Right lung (tissue), 5 donors: ENCODE data around the gene NOTCH4. TPM values are rescaled to one million over a fixed set of nuclear protein-coding genes. Genes with fewer than 3 reads are reported as not detected.

Source experiments
- DNase-seq, 2 donors: peaks; one replicate each; pipeline ENCODE4 v3.0.0-alpha.2; 2013
- polyA plus RNA-seq, 5 donors: library from polyadenylated mRNA; unstranded; fragments of 120-200 nt; gene quantifications; one replicate each; pipeline versions ENCODE4 v1.2.1 to v1.2.3, GENCODE V29; 2013; ENCODE audit warnings: inconsistent platforms in 1 of 5, low replicate concordance in 1 of 5; ENCODE audit not compliant: insufficient read length in 5 of 5, insufficient read depth in 1 of 5

The NOTCH4 gene
- polyA plus RNA-seq, 5 donors, result 35.5 to 56.8 (median 46.9) TPM

DNA sequence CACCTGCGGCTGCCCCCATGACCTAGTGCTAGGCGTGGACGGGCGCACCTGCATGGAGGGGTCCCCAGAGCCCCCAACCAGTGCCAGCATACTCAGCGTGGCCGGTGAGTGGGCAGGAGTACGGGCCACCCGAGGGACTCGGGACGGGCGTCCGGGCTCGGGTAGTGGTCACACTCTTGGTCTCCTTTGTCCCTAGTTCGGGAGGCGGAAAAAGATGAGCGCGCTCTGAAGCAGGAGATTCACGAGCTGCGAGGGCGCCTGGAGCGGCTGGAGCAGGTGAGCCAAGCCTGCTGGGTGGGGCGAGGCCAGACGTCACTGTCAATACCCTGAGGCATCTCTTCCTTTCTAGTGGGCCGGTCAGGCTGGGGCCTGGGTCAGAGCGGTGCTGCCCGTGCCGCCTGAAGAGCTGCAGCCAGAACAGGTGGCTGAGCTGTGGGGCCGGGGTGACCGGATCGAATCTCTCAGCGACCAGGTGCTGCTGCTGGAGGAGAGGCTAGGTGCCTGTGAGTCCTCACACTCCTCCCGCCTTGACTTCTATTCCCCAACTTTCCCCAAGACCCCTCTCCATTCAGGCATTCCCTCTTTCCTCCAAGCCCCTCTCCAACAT is 56.6 kb downstream of the NOTCH4 start:
- no peak for DNase-seq

DNA sequence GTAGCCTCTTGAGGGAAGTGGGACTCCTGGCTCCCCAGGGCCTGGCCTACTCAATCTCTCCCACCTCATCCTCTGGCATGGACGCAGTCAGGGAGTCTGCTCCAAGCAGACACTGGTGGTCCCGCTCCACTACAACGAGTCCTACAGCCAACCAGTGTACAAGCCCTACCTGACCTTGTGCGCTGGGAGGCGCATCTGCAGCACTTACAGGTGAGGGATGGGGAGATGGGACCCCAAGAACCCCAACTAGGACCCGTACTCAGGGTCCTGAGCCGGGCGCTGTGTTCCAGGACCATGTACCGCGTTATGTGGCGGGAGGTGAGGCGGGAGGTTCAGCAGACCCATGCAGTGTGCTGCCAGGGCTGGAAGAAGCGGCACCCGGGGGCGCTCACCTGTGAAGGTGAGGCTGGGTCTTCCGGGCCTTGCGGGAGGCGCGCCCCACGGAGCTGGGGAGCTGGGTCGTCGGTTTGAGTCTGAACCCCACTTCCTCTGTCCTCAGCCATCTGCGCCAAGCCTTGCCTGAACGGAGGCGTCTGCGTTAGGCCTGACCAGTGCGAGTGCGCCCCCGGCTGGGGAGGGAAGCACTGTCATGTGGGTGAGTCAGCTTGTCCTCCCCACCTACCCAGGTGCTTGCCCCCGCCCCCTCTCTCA is 57.3 kb downstream of the NOTCH4 start:
- DNase-seq, result no peak

DNA sequence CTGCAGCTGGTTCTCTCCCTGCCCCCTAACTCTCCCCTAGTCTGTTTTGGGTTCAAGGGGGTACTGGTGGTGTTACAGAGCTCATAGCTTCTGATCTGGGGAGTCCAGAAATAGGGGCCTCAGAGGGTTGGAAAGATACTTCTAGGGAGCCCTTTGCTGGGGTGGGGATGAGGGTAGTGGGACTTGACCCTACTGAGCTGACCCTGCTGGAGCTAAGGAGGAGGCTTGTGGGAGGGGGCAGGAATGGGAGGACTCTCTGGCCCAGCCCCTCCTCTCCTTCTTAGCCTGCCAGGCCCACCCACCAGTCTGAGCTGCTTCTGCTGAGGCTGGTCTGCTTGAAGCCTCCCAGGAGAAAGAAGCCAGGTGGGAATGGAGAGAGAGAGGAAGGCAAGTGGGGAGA is 59.6 kb downstream of the NOTCH4 start, which contains the start of gene EGFL8:
Gene EGFL8 (plus strand): TSS at position 301 of the 400 bp plus-strand sequence. CDS start 1,571 bp downstream, outside the sequence.
- no peak for DNase-seq

DNA sequence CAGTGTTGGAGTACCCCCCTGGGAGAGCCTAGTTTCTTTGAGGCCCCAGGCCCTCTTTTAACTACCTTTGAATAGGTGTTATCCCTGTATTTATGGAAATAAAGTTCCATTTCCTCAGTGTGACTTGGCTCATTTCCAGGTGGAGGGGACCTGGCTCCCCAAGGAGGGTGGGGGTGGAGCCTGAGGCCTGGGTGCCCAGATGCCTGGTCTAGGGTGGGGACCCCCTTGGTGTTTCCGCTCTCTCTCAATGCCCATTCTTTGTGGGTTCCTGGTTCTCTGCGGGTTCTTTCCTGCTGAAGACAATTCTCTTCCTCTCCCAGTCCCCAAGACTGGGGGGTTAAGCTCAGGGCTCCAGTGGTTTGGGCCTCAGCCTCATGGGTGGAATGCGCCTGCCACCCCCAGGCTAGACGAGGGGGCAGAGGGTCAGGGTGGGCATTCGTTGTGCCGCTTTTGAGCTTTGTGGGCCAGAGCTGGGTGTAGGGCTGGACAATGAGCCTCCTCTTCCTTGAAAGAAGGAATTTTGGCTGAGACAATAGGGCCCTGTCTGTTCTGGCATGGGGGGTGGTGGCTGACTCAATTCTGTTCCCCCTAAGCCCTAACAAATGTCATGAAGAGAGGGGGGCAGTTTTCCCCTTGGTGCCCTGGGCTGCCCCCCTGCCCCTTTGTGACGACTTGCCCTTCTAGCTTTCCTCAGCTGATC is 60.2 kb downstream of the NOTCH4 start:
- DNase-seq, result no peak

DNA sequence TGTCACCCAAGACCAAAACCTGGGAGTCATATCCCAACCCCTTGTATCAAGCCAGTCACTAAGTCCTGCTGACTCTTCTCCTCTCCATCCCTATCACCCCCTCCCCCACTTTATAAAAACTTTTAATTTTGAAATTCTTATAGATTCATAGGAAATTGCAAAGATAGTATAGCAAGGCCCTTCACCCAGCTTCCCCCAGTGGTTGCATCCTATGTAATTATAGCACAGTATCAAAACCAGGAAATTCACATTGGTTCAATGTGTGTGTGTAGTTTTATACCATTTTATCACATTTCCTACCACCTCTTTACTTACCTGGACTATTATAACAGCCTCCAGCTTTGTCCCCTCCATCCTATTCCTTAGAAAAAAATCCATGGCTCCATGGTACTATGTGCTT is 65.8 kb downstream of the NOTCH4 start:
- no peak for DNase-seq

DNA sequence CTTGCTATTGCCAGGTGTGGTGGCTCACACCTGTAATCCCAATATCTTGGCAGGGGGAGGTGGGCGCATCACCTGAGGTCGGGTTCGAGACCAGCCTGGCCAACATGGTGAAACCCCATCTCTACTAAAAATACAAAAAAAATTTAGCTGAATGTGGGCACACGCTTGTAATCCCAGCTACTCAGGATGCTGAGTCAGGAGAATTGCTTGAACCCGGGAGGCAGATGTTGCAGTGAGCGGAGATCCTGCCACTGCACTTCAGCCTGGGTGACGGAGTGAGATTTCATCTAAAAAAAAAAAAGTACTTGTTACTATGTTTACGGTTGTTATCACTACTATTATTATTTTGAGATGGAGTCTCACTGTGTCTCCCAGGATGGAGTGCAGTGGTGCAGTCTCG is 67.0 kb downstream of the NOTCH4 start:
- no peak for DNase-seq

DNA sequence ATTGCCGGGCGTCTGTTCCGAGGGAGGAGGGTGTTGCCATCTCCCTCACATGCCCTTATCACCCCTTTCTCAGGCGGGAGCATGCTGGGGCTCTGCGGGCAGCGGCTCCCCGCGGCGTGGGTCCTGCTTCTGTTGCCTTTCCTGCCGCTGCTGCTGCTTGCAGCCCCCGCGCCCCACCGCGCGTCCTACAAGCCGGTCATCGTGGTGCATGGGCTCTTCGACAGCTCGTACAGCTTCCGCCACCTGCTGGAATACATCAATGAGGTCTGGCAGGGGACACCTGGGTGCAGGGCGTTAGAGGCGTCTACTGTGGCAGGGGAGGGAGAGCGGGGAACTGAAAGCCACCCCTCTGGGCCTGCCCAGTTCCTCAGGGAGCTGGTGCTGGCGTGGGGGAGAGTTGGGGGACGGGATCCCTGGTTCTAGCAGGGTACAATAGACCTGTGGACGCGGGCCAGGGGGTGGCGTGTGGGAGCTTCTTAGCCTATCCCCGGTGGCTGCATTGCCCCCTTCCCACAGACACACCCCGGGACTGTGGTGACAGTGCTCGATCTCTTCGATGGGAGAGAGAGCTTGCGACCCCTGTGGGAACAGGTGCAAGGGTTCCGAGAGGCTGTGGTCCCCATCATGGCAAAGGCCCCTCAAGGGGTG is 69.2 kb downstream of the NOTCH4 start:
- no peak for DNase-seq

DNA sequence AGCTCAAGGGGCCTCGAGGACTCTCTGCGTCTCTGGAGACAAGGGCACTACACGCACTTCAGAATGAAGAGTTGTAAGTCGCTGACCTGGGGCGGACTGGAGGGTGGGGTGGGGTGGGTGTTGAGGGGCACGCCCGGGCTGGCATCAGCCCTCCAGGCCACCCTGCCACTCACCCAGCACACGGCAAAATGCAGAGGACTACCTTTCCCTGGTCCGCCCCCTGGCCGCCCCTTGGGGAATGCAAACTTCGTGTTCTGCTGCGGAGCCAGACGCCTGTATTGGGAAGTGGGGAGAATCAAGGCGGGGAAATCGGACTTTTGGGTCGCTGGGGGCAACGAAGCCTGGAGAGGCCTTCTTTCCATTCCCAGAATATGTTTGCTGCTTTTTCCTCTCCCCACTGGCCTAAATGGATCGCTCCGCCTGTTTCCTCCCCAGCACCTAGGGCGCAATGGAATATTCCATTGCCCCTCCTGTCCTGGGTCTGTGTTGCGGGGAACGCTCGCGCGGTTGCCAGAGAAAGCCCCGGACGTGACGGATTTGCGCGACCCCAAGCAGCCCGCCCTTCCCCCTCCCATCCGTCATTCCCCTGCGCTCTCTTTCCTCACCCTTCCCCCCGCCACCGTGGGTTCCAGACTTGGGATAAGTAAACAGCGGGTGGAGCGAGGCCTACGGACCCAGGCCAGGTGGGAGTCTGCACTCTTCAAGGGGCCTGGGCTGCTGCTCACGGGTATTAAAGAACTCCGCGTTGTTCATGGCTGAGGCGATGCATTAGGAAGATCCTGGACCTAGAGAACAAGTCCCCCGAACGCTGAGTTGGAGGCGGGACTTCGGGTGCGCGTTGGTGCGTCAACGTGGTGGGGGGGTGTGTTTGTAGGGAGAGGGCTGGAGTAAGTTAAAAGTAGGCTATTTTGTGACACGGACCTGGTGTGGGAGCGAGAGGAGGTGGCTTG is 70.0 kb downstream of the NOTCH4 start, which contains the start of gene PPT2:
Gene PPT2 (plus strand): TSS at position 578 of the 950 bp plus-strand sequence. CDS start 454 bp downstream, outside the sequence.
- peak; percentile 94 to 95 for DNase-seq

DNA sequence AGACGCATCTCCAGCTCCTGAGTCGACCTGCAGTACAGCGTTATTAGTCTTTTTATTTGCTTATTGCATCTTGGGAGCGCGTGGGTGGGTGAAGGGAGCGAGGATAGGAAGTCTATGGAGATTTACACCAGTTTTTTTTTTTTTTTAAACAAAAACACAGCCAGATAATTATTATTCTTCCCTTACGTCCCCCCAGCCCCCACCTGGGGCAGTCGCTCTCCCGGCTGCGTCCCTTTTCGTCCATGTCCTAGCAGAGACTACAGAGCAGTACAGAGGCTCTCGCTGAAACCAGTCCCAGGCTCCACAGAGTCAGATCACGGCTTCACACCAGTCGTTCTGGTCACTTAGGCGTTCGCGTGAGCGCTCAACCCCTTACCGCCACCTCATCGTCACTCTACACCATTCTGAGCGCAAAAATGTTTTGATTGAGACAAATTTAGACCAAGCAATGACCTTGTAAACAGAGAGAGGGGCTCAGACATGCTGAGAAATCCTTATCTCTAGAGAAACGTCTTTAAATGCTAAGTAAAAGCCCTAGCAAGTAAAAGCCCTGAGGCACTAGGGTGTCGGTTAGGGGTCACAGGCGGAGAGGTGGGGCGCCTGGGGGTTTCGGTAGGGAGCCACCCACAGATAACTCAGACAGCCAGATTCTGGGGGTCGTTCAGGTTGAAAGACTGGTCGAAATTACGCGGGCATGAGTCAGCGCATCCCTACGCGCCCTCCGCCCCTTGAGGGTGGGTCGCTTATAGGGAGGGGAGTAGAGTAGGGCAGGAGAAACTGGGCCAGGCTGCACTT is 70.9 kb downstream of the NOTCH4 start:
- DNase-seq, result no peak

DNA sequence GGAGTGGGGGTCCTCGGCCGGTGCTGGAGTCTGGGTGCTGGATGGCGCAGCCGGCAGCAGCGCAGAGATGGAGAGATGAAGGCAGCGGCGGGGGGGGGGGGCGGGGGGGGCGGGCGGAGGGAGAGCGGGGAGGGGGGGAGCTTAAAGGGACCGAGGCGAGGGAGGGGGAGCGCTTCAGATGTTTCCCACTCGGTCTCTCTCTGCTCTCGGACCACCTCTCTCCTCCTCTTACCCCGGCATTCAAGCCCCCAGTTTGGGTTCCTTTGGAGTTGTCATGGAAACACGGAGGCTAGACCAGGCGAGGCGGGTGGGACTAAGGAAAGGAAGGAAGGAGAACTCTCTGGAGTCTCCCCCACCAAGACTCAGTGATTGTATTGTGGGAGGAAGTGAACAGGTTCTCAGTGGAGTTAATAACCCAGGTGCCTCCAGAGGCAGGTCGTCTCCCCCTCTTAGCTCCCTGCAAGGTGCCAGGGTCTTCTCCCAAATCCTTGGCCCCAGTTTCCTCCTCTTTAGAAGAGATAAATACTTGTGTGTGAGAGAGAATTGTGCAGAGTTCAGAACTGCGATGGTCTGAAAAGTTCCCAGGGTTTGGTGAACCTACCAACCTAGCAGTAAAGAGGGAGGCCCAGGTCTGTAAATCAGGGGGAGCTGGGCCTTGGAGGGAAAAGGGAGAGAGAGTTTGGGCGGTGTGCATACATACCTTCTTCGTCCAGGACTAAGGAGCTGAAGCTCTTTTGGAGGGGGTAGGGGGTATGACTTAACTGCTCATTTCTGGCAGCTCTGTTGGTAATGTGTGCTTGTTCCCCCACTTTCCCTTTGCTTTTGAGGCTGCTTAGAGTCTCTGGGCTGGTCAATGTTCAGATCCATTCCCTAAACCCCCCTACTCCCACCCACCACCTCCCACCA is 71.8 kb downstream of the NOTCH4 start, which contains the start of gene PRRT1:
Gene PRRT1 (minus strand): TSS at position 77 of the 906 bp plus-strand sequence. CDS start 112 bp downstream, outside the sequence.
- no peak for DNase-seq

DNA sequence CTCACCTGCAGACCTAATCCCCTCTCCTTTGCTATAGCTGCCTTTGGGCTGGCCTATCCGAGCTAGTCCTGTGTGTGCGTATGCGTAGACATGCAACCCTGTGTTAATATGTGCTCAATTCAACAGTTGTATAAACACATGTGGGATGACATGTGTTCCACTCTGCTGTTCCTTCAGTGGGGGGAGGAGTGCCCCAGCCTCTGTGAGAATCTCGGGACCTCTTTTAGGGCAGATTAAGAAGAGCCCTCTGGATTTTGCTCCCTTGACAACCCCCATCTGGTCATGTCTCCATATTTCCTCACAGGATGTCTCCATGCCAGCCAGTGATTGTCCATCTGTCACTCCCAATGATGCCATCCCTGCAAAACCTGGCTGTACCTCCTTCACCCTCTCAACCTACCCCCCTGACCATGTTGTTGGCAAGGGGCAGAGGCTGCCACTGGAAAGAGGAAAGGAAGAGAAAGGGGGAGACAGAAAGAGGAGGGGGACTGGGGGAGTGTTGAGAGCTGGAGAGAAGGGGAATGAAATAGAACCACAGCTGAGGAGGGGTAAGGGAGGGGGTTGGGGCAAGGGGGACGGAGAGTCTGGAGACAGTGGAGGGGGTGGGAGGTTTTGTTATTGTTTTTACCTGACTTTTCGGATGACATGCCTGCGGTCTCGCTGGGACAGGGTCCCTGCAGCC is 72.5 kb downstream of the NOTCH4 start:
- DNase-seq, result no peak

DNA sequence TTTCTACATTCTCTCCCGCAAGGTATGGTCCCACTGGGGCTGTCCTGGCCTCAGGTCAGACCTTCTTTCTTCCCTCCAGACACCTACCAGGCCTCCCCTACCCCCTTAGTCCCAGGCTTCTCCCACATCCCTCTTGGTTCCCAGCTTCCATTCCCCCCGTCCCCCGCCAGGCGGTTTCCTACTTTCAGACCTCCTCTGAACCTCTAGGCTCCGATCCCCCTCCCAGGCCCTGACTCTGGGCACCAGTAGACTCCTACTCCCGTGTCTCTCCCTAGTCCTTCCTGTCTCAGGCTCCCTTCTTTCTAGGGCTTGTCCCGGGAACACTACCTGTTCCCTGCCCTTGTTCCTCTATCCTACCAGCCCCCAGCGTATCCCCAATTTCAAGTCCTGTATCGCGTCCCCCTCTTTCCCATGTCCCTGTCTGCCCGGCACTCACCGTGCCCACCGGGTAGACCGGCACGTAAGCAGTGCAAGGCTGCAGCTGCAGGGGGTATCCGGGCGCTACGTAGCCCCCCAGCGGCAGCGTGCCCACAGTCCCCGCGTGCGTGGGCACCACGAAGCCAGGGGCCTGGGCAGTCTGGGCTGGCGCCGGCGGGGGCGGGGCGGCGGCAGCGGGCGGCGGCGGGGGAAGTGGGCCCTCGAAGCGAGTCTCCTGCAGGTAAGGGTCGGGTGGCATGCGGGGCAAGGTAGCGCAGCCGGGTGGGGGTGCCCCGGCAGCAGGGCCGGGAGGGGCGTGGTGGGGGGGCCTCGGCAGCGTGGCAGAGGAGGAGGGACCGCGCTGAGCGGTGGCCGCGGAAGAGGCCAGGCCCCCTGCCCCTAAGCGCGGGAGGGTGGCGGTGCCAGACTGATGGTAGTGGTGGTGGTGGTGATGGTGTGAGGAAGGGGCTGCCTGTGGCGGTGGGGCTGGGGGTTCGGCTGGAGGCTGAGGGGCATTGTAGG is 73.7 kb downstream of the NOTCH4 start:
- no peak for DNase-seq

DNA sequence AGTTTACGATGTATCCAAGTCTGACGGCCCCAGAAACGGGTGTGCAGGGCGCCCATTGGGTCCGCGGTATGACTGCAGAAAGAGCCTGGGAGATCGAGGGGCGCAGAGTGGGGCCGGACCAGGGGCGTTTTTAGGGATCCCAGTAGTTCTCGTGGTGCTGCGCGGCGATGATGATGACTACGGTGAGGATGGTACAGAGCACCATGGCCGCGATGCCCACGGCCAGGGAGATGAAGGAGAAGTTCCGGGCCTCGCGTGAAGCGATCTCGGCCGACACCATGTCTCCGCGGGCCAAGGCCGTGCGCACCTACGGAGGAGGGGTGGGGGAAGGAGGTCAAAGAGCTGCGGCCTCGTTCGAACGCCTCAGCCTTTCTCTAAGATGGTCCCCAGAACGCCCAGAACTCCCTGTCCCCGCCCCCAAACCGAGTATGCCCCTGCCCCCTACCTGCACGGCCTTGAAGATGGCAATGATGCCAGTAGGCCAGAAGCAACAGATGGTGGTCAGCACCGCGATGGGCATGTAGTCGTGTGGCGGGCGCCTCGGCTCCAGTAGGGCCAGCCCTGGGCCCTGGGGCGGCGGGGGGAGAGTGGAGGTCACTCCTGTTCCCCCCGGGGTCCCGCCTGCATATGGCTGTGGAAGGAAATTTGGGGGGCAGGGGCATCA is 74.6 kb downstream of the NOTCH4 start:
- no peak for DNase-seq

DNA sequence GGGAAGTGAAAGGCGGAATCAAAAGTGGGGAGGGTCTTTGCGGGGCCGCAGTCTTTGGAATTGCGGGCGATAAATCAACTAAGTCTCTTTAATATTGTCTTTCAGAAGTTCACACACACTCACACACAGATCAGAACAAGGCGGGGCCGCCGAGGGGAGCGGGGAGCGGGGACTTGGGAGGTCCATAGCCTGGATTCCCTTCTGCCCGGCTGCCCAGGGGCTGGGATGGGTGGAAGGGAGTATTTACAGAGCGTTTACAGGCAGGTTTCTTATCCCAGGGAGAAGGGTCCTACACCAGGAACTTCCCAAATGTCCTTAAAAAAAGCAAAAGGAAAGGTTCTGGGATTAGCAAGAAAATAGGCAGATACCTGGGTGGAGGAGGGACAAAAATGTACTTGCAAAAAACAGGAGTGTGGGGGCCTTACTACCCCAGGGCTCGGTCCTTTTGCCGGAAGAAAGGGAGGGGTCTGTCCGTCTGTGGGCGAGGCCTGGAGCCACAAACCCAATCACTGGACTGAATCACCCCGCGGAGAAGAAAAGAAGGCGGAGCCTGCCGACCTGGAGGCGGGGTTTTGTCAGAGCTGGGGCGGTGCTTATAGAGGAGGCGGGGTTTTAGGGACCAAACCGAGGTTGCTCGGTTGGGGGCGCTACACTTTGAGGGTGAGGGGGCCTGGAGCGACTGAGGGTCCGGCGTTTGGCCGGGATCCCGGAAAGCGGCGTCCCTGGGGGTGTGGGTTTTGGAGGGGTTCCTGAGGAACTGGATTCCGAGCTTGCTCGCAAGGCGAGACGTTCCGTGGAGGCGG is 75.4 kb downstream of the NOTCH4 start:
- DNase-seq, result no peak

DNA sequence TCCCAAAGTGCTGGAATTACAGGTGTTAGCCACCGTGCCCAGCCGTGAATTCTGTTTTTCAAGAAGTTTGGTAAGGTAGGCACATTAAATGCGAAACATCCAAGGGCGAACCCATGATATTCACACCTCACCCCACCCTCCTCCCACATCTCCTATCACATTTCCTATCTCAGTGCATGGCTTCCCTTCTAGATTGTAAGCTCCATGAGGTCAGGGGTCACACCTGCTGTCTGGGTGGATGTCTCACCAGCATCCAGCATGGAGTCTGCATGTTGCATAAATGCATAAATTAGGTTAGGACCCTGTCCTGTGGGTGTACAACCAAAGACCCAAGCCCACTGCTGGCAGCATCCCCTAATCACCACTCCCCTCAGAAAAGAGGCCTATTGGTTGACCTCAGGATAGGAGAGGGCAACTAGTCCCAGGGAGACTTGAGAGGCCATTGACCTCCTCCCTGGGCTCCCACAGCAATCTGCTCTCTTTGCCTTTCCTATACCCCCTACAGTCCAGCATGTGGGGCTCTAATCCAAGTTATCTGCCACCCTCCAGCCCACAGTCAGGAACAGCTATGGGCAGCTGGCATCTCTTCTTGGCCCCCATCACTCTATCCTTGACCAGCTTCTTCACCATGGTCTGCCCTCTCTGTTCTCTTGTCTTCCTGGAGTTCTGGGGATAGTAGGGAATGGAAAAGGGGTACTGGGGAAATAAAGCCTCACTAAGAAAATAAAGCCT is 76.3 kb downstream of the NOTCH4 start:
- no peak for DNase-seq
